NT2/D1 (cell line): Measurements from ENCODE around the gene SMAD6.

ENCODE experiments used
- SUZ12 ChIP-seq: IDR thresholded peaks from 2 replicates; pipeline ENCODE4 v1.6.1; 2011; ENCODE audit not compliant: insufficient read length, insufficient read depth; ENCODE audit errors: extremely low read depth
- YY1 ChIP-seq: IDR thresholded peaks from 2 replicates; pipeline ENCODE4 v1.6.1; 2011; ENCODE audit not compliant: insufficient read length, insufficient read depth
- ZNF274 ChIP-seq: IDR thresholded peaks from 2 replicates; pipeline ENCODE4 v1.6.1; 2011; ENCODE audit warnings: mild to moderate bottlenecking, low read depth, low read length

DNA sequence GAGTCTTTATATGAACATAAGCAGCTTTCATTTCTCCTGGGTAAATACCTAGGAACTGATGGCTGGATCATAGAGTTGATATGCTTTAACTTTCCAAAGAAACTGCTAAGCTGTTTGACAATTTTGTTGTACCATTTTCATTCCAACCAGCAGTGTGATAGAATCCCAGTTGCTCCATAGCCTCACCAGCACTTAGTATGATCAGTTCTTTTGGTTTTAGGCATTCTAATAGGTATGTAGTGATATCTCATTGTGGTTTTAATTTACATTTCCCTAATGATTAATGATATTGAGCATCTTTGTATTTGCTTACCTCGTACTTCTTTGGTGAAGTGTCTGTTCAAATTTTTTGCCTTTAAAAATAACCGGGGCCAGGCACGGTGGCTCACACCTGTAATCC lies 38.4 kb upstream of the SMAD6 start:
- TF ChIP-seq SUZ12 (no peak), ZNF274 (no peak), YY1 (no peak)
